IMR-90 (cell line): Measurements from ENCODE around the gene ADAMTS6. TPM values are rescaled to one million over a fixed set of nuclear protein-coding genes. Genes with fewer than 3 reads are reported as not detected.

Source experiments
- ATAC-seq: fragments of 200-7000 bp; cut with Tn5 transposase; 2 replicates; pipeline ENCODE4 v1.9.1; 2020; ENCODE audit warnings: low read depth, mild to moderate bottlenecking, moderate library complexity
- BruUV-seq: library from RNA; stranded (reverse); fragments of 400-500 nt; replicated peaks from 2 replicates; lab custom pipeline; 2021; lab: Mats Ljungman, UMichigan
- CTCF ChIA-PET: fragments of 300-600 bp; formaldehyde crosslinking; extraction: SDS; loops from one replicate; lab custom pipeline; 2021; ENCODE audit warnings: antibody characterized with exemption; lab: Yijun Ruan, JAX
- POLR2A ChIA-PET: fragments of 300-600 bp; sonication (Branson Sonifier 250); formaldehyde crosslinking; loops from one replicate; lab custom pipeline; 2022; ENCODE audit warnings: antibody characterized with exemption; ENCODE audit not compliant: unreplicated experiment; lab: Charles Lee
- DNase-seq: peaks from one replicate; pipeline ENCODE4 v3.0.0; 2013
- H2AFZ ChIP-seq: replicated peaks from 2 replicates; pipeline ENCODE3; 2013; ENCODE audit warnings: low read length, mild to moderate bottlenecking; ENCODE audit not compliant: poor library complexity
- H2AK5ac ChIP-seq: 2 replicates; pipeline ENCODE4 v1.6.1; 2013; ENCODE audit warnings: low read depth, low read length, inconsistent platforms
- H2AK9ac ChIP-seq: replicated peaks from 2 replicates; pipeline ENCODE3; 2013; ENCODE audit warnings: mild to moderate bottlenecking, low read depth, low read length, moderate library complexity; ENCODE audit not compliant: poor library complexity
- H2BK120ac ChIP-seq: 2 replicates; pipeline ENCODE4 v1.6.1; 2013; ENCODE audit warnings: low read depth, low read length, inconsistent platforms
- H2BK15ac ChIP-seq: 3 replicates; pipeline ENCODE4 v1.6.1; 2013; ENCODE audit warnings: low read depth, low read length, inconsistent platforms
- H2BK20ac ChIP-seq: 2 replicates; pipeline ENCODE4 v1.6.1; 2013; ENCODE audit warnings: low read depth, mild to moderate bottlenecking, inconsistent platforms, low read length, moderate library complexity
- H2BK5ac ChIP-seq: 2 replicates; pipeline ENCODE4 v1.6.1; 2013; ENCODE audit warnings: mild to moderate bottlenecking, low read depth, low read length, inconsistent platforms; ENCODE audit not compliant: poor library complexity, severe bottlenecking
- H3K14ac ChIP-seq: replicated peaks from 2 replicates; pipeline ENCODE4 v1.6.1; 2013; ENCODE audit warnings: low read depth, low read length, inconsistent platforms
- H3K18ac ChIP-seq: 2 replicates; pipeline ENCODE4 v1.6.1; 2013; ENCODE audit warnings: low read depth, low read length, control low read depth
- H3K23ac ChIP-seq: 2 replicates; pipeline ENCODE4 v1.6.1; 2013; ENCODE audit warnings: low read depth, low read length, inconsistent platforms
- H3K27ac ChIP-seq: 2 replicates; pipeline ENCODE4 v1.5.1; 2013; ENCODE audit warnings: mild to moderate bottlenecking, control low read depth, low read length; ENCODE audit not compliant: insufficient read depth
- H3K27me3 ChIP-seq: 2 replicates; pipeline ENCODE4 v1.6.1; 2013; ENCODE audit warnings: low read length; ENCODE audit not compliant: control insufficient read depth, insufficient read depth
- H3K36me3 ChIP-seq: 2 replicates; pipeline ENCODE4 v1.6.1; 2013; ENCODE audit warnings: low read length, mixed read lengths; ENCODE audit not compliant: control insufficient read depth, insufficient read depth
- H3K4ac ChIP-seq: 2 replicates; pipeline ENCODE4 v1.6.1; 2013; ENCODE audit warnings: low read depth, low read length, inconsistent platforms
- H3K4me1 ChIP-seq: 2 replicates; pipeline ENCODE4 v1.6.1; 2013; ENCODE audit warnings: low read length, mixed read lengths; ENCODE audit not compliant: control insufficient read depth, insufficient read depth
- H3K4me2 ChIP-seq: 2 replicates; pipeline ENCODE4 v1.6.1; 2013; ENCODE audit warnings: low read depth, mild to moderate bottlenecking, control low read depth, low read length, moderate library complexity
- H3K4me3 ChIP-seq: 2 replicates; pipeline ENCODE4 v1.5.1; 2013; ENCODE audit warnings: low read depth, mild to moderate bottlenecking, control low read depth, low read length, moderate library complexity; ENCODE audit not compliant: insufficient read depth
- H3K56ac ChIP-seq: 2 replicates; pipeline ENCODE4 v1.6.1; 2013; ENCODE audit warnings: low read length, inconsistent platforms; ENCODE audit not compliant: insufficient read depth; ENCODE audit errors: extremely low read depth
- H3K79me1 ChIP-seq, 2 experiments: 2 replicates each; pipeline ENCODE4 v1.6.1; 2013; ENCODE audit warnings: low read length in 2 of 2, inconsistent platforms in 1 of 2, low read depth in 1 of 2
- H3K9ac ChIP-seq: 2 replicates; pipeline ENCODE4 v1.6.1; 2013; ENCODE audit warnings: low read depth, low read length, control low read depth
- H3K9me1 ChIP-seq: 2 replicates; pipeline ENCODE4 v1.6.1; 2013; ENCODE audit warnings: low read length, inconsistent platforms; ENCODE audit not compliant: insufficient read depth
- H3K9me3 ChIP-seq: 2 replicates; pipeline ENCODE4 v1.6.1; 2013; ENCODE audit warnings: low read length; ENCODE audit not compliant: control insufficient read depth, insufficient read depth
- H4K20me1 ChIP-seq: 2 replicates; pipeline ENCODE4 v1.6.1; 2013; ENCODE audit warnings: low read length, inconsistent platforms; ENCODE audit not compliant: insufficient read depth
- H4K5ac ChIP-seq: 2 replicates; pipeline ENCODE4 v1.6.1; 2013; ENCODE audit warnings: mild to moderate bottlenecking, low read depth, low read length, control low read depth
- H4K8ac ChIP-seq, 2 experiments: 2 replicates each; pipeline ENCODE4 v1.6.1; 2013; ENCODE audit warnings: low read depth in 2 of 2, low read length in 2 of 2, control low read depth in 1 of 2, inconsistent platforms in 1 of 2
- H4K91ac ChIP-seq: 2 replicates; pipeline ENCODE4 v1.6.1; 2013; ENCODE audit warnings: low read depth, low read length, inconsistent platforms; ENCODE audit not compliant: insufficient read depth
- BHLHE40 ChIP-seq: fragments of 150-350 bp; IDR thresholded peaks from 2 replicates; pipeline ENCODE4 v1.6.1; 2016; ENCODE audit warnings: mild to moderate bottlenecking, low read depth, low read length
- CEBPB ChIP-seq: IDR thresholded peaks from 2 replicates; pipeline ENCODE4 v1.6.1; 2012; ENCODE audit warnings: low read depth, low read length, improper control_type of control experiment
- MAZ ChIP-seq: IDR thresholded peaks from 2 replicates; pipeline ENCODE4 v1.6.1; 2012; ENCODE audit warnings: low read depth, mild to moderate bottlenecking, low read length, improper control_type of control experiment, moderate library complexity, borderline replicate concordance
- POLR2A ChIP-seq: IDR thresholded peaks from 2 replicates; pipeline ENCODE4 v1.6.1; 2012; ENCODE audit warnings: mild to moderate bottlenecking, low read depth, low read length
- RCOR1 ChIP-seq: IDR thresholded peaks from 2 replicates; pipeline ENCODE4 v1.6.1; 2012; ENCODE audit warnings: mild to moderate bottlenecking, low read length, improper control_type of control experiment; ENCODE audit not compliant: insufficient replicate concordance
- WGBS, 2 experiments: methylation state at CpG; one replicate each; pipeline versions ENCODE4 v1.1.5 to v1.1.7; 2013; ENCODE audit warnings: missing lambda C conversion rate in 2 of 2; ENCODE audit not compliant: insufficient read length in 1 of 2; ENCODE audit errors: extremely low coverage in 2 of 2; 5-methylcytosine and 5-hydroxymethylcytosine counted together
- dilution Hi-C: fragments of 300-500 bp; cut with HindIII; formaldehyde crosslinking; loops from one replicate; pipeline ENCODE4 v1.14.3; 2018; ENCODE audit warnings: low sequenced_read_pairs; ENCODE audit not compliant: unreplicated experiment
- in situ Hi-C: fragments of 300-500 bp; cut with MboI; formaldehyde crosslinking; loops from 3 replicates; pipeline ENCODE4 v1.14.3; 2019; ENCODE audit warnings: low sequenced_read_pairs, inconsistent platforms, mixed read lengths
- intact Hi-C: fragments of 100-400 bp; cut with micrococcal nuclease; formaldehyde crosslinking; loops from 2 replicates; pipeline ENCODE4 v1.10.0; 2022
- polyA plus RNA-seq, 3 experiments: library from polyadenylated mRNA; depleted of rRNA; stranded (reverse); fragments of >200 nt; gene quantifications; 2 replicates each; pipeline ENCODE4 v1.2.3, GENCODE V29; 2012; ENCODE audit warnings: low replicate concordance in 1 of 3
- total RNA-seq: library from RNA; depleted of rRNA; stranded (reverse); fragments of >200 nt; gene quantifications from 2 replicates; pipeline ENCODE4 v1.2.3, GENCODE V29; 2012
- TF ChIP-seq, protein P1 (sequence below): fragments of 150-350 bp; IDR thresholded peaks from 2 replicates; pipeline ENCODE4 v1.6.1; 2016; ENCODE audit warnings: low read depth, mild to moderate bottlenecking, low read length, moderate library complexity, borderline replicate concordance
- TF ChIP-seq, protein P2 (sequence below): conservative IDR thresholded peaks from 2 replicates; pipeline ENCODE4 v1.5.1; 2012; ENCODE audit warnings: mild to moderate bottlenecking, low read depth, low read length, improper control_type of control experiment

The ADAMTS6 gene
- total and polyA plus RNA-seq, 2 of the 4 experiments (the other 2 are of a cell fraction), result 23.9 to 173 TPM

- TF ChIP-seq CEBPB, result no peak
- no peak for TF ChIP-seq RCOR1
- TF ChIP-seq MAZ, result no peak
- TF ChIP-seq, protein P1, sequence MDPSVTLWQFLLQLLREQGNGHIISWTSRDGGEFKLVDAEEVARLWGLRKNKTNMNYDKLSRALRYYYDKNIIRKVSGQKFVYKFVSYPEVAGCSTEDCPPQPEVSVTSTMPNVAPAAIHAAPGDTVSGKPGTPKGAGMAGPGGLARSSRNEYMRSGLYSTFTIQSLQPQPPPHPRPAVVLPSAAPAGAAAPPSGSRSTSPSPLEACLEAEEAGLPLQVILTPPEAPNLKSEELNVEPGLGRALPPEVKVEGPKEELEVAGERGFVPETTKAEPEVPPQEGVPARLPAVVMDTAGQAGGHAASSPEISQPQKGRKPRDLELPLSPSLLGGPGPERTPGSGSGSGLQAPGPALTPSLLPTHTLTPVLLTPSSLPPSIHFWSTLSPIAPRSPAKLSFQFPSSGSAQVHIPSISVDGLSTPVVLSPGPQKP, result no peak
- TF ChIP-seq POLR2A, result no peak
- TF ChIP-seq BHLHE40, result no peak
- TF ChIP-seq, protein P2, sequence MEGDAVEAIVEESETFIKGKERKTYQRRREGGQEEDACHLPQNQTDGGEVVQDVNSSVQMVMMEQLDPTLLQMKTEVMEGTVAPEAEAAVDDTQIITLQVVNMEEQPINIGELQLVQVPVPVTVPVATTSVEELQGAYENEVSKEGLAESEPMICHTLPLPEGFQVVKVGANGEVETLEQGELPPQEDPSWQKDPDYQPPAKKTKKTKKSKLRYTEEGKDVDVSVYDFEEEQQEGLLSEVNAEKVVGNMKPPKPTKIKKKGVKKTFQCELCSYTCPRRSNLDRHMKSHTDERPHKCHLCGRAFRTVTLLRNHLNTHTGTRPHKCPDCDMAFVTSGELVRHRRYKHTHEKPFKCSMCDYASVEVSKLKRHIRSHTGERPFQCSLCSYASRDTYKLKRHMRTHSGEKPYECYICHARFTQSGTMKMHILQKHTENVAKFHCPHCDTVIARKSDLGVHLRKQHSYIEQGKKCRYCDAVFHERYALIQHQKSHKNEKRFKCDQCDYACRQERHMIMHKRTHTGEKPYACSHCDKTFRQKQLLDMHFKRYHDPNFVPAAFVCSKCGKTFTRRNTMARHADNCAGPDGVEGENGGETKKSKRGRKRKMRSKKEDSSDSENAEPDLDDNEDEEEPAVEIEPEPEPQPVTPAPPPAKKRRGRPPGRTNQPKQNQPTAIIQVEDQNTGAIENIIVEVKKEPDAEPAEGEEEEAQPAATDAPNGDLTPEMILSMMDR, result no peak
- Histone ChIP-seq H2BK20ac (no peak overlapping the region), H2BK5ac (no peak overlapping the region), H3K4me1 (no peaks in the 10 kb centered on the region; the same call in 1 of the 2 replicates), H2BK15ac (no peak overlapping the region), H4K5ac (no peak overlapping the region), H4K8ac (no peak overlapping the region), H3K4ac (no peak overlapping the region), H3K9ac (no peak overlapping the region), H2AK5ac (no peak overlapping the region), H3K27me3 (no peaks in the 10 kb centered on the region), H3K23ac (no peak overlapping the region), H4K91ac (no peak overlapping the region), H3K4me3 (no peak overlapping the region), H2AFZ (no peak overlapping the region), H3K14ac (no peak overlapping the region), H3K79me1 (no peaks in the 10 kb centered on the region), H3K36me3 (peaks cover 4% of the 10 kb centered on the region; the same call in 1 of the 2 replicates), H3K9me3 (no peaks in the 10 kb centered on the region), H3K9me1 (no peaks in the 10 kb centered on the region), H2AK9ac (no peak overlapping the region), H3K4me2 (no peak overlapping the region), H2BK120ac (no peak overlapping the region), H3K18ac (no peak overlapping the region), H3K56ac (no peak overlapping the region), H4K20me1 (no peaks in the 10 kb centered on the region), H3K27ac (no peak overlapping the region)
- ChIA-PET POLR2A (no interaction called here), CTCF (no interaction called here)
- in situ Hi-C loops (no loop called here), dilution Hi-C loops (no loop called here), intact Hi-C loops (no loop called here)
- DNase-seq, result no peak
- no TSS peak for BruUV-seq
- ATAC-seq, result no peak
- 40% methylated on average over 2 of the region's 8 CpGs; no CpG with 5 or more reads in 1 of the 2 experiments for WGBS, 2 experiments
Observed at GRCh38 chr5:65268525-65268924, 213.2 kb downstream of the ADAMTS6 start.
